PC-9 (cell line): ENCODE data around the gene LAX1. TPM values are rescaled to one million over a fixed set of nuclear protein-coding genes. Genes with fewer than 3 reads are reported as not detected.

ENCODE experiments used
- BruUV-seq: library from RNA; stranded (reverse); fragments of 400-500 nt; replicated peaks from 2 replicates; lab custom pipeline; 2021; lab: Mats Ljungman, UMichigan
- CTCF ChIA-PET: fragments of 300-600 bp; sonication (Branson Sonifier 250); formaldehyde crosslinking; loops from one replicate; lab custom pipeline; 2022; ENCODE audit warnings: antibody characterized with exemption; lab: Charles Lee
- POLR2A ChIA-PET: fragments of 300-600 bp; sonication (Branson Sonifier 250); formaldehyde crosslinking; loops from one replicate; lab custom pipeline; 2022; ENCODE audit warnings: antibody characterized with exemption; ENCODE audit not compliant: unreplicated experiment; lab: Charles Lee
- DNase-seq, 2 experiments: peaks; one replicate each; pipeline versions ENCODE4 v3.0.0 to v3.0.0-alpha.2; 2015 to 2022; ENCODE audit warnings: mixed read lengths in 1 of 2
- H2AFZ ChIP-seq: fragments of 200-600 bp; sonication (generic); 2 replicates; pipeline ENCODE4 v1.8.1; 2017; ENCODE audit warnings: antibody characterized with exemption
- H3F3A ChIP-seq: fragments of 200-600 bp; sonication (generic); 2 replicates; pipeline ENCODE4 v1.8.1; 2017; ENCODE audit warnings: antibody characterized with exemption, mild to moderate bottlenecking, low read depth; ENCODE audit not compliant: insufficient read depth
- H3K27ac ChIP-seq: fragments of 200-600 bp; sonication (generic); 2 replicates; pipeline ENCODE4 v1.6.1; 2016; ENCODE audit warnings: mixed run types
- H3K27me3 ChIP-seq: fragments of 200-600 bp; sonication (generic); 2 replicates; pipeline ENCODE4 v1.6.1; 2016; ENCODE audit warnings: low read depth, mixed run types; ENCODE audit not compliant: insufficient read depth
- H3K36me3 ChIP-seq: fragments of 200-600 bp; sonication (generic); 2 replicates; pipeline ENCODE4 v1.6.1; 2016; ENCODE audit warnings: low read depth, mixed run types
- H3K4me1 ChIP-seq: fragments of 200-600 bp; sonication (generic); replicated peaks from 2 replicates; pipeline ENCODE4 v1.6.1; 2016; ENCODE audit warnings: mixed run types; ENCODE audit not compliant: insufficient read depth
- H3K4me2 ChIP-seq: fragments of 200-600 bp; sonication (generic); 2 replicates; pipeline ENCODE4 v1.6.1; 2017; ENCODE audit warnings: mixed run types
- H3K4me3 ChIP-seq: fragments of 200-600 bp; sonication (generic); 2 replicates; pipeline ENCODE4 v1.6.1; 2016; ENCODE audit warnings: mixed run types
- H3K79me2 ChIP-seq: fragments of 200-600 bp; sonication (generic); 2 replicates; pipeline ENCODE4 v1.6.1; 2017; ENCODE audit warnings: low read depth, mixed run types
- H3K9me2 ChIP-seq: fragments of 200-600 bp; sonication (generic); 2 replicates; pipeline ENCODE4 v1.8.1; 2017; ENCODE audit warnings: mild to moderate bottlenecking; ENCODE audit not compliant: insufficient read depth
- H3K9me3 ChIP-seq: fragments of 200-600 bp; sonication (generic); 2 replicates; pipeline ENCODE4 v1.8.1; 2016; ENCODE audit warnings: low read depth; ENCODE audit not compliant: insufficient read depth
- H4K20me1 ChIP-seq: fragments of 200-600 bp; sonication (generic); 2 replicates; pipeline ENCODE4 v1.8.1; 2017; ENCODE audit not compliant: insufficient read depth
- CTCF ChIP-seq: fragments of 200-600 bp; sonication (generic); conservative IDR thresholded peaks from 2 replicates; pipeline ENCODE4 v1.6.1; 2017; ENCODE audit warnings: mixed run types, antibody characterized with exemption, mild to moderate bottlenecking, moderate library complexity
- EZH2 ChIP-seq: fragments of 200-600 bp; sonication (generic); IDR thresholded peaks from 2 replicates; pipeline ENCODE4 v1.8.0; 2017; ENCODE audit warnings: antibody characterized with exemption, low read depth
- intact Hi-C: fragments of 100-400 bp; cut with micrococcal nuclease; formaldehyde crosslinking; loops from one replicate; pipeline ENCODE4 v1.10.0; 2022; ENCODE audit not compliant: unreplicated experiment
- total RNA-seq: library from RNA; stranded (reverse); gene quantifications from 2 replicates; pipeline ENCODE4 v1.2.3, GENCODE V29; 2021

The LAX1 gene
- total RNA-seq, 1 experiment from 2014 or later = not detected

- Histone ChIP-seq H3K36me3 (peaks cover 33% of the 10 kb centered on the region), H4K20me1 (peaks cover 35% of the 10 kb centered on the region), H3K9me3 (no peaks in the 10 kb centered on the region), H3F3A (peaks cover 22% of the 10 kb centered on the region; the same call in 1 of the 2 replicates), H3K27ac (peak overlapping the region; percentile 91; the same call in 1 of the 2 replicates), H2AFZ (peak overlapping the region; percentile 25), H3K27me3 (no peaks in the 10 kb centered on the region), H3K79me2 (peaks cover 41% of the 10 kb centered on the region), H3K4me3 (peak overlapping the region; percentile 70; the same call in 1 of the 2 replicates), H3K9me2 (no peaks in the 10 kb centered on the region), H3K4me2 (peak overlapping the region; percentile 87), H3K4me1 (peaks cover 29% of the 10 kb centered on the region)
- intact Hi-C loops = no loop called here
- TF ChIP-seq CTCF (no peak), EZH2 (no peak)
- ChIA-PET CTCF (no interaction called here), POLR2A (no interaction called here)
- BruUV-seq = TSS peak; percentile 82
- DNase-seq = no peak
Observed at GRCh38 chr1:203794764-203795440, 29.9 kb downstream of the LAX1 start.

GRCh38 chr1:203795441-203796235, 30.7 kb downstream of the LAX1 start, which contains the start of the genes ZBED6 and ZC3H11A:
Gene ZBED6 (plus strand): TSS chr1:203795623. CDS start chr1:203797523, 1,900 bp downstream.
Gene ZC3H11A (plus strand): TSS chr1:203795623. CDS start chr1:203817071, 21,448 bp downstream.
- ChIA-PET POLR2A (no interaction called here), CTCF (no interaction called here)
- intact Hi-C loops = no loop called here

More at GRCh38 chr1:203795441-203796235, 30.7 kb downstream of the LAX1 start, which contains the start of the genes ZBED6 and ZC3H11A:
- H3F3A ChIP-seq = peaks cover 24% of the 10 kb centered on the region; the same call in 1 of the 2 replicates
- H3K9me3 ChIP-seq = no peaks in the 10 kb centered on the region
- H3K4me1 ChIP-seq = peaks cover 22% of the 10 kb centered on the region
- peaks cover 38% of the 10 kb centered on the region for H3K36me3 ChIP-seq
- H3K4me2 ChIP-seq = peak within 1 kb of the TSS; percentile 87
- H3K9me2 ChIP-seq = no peaks in the 10 kb centered on the region
- H2AFZ ChIP-seq = peak within 1 kb of the TSS; percentile 76
- no TSS peak for BruUV-seq
- peak within 1 kb of the TSS; percentile 91 for H3K27ac ChIP-seq
- no peaks in the 10 kb centered on the region for H3K27me3 ChIP-seq
- peaks cover 42% of the 10 kb centered on the region for H4K20me1 ChIP-seq
- H3K4me3 ChIP-seq = peak within 1 kb of the TSS; percentile 70
- peaks cover 48% of the 10 kb centered on the region for H3K79me2 ChIP-seq
- DNase-seq = peak; percentile 96 to 98
- TF ChIP-seq EZH2 = no peak
- TF ChIP-seq CTCF = no peak
